Lung (tissue), 12 donors: ENCODE results near the gene HRK. TPM values are rescaled to one million over a fixed set of nuclear protein-coding genes. Genes with fewer than 3 reads are reported as not detected.

Source experiments
- ATAC-seq: fragments of 200-7000 bp; cut with Tn5 transposase; one replicate; pipeline ENCODE4 v1.9.1; 2020; ENCODE audit warnings: moderate number of reproducible peaks; ENCODE audit not compliant: insufficient read depth, low FRiP score
- DNase-seq, 3 donors: peaks; one replicate each; pipeline ENCODE4 v3.0.0-alpha.2; 2013 to 2017
- H3K27ac ChIP-seq, 2 donors: one replicate each; pipeline ENCODE4 v1.5.1; 2013; ENCODE audit warnings: mild to moderate bottlenecking in 2 of 2, moderate library complexity in 2 of 2, control low read depth in 1 of 2, inconsistent platforms in 1 of 2, low read depth in 1 of 2, low read length in 1 of 2
- H3K27me3 ChIP-seq, 3 donors: one replicate each; pipeline ENCODE4 v1.5.1; 2013; ENCODE audit warnings: low read length in 2 of 3; ENCODE audit not compliant: control insufficient read depth in 3 of 3, insufficient read depth in 3 of 3
- H3K36me3 ChIP-seq, 4 donors: one replicate each; pipeline ENCODE4 v1.5.1; 2013; ENCODE audit warnings: low read length in 4 of 4, mild to moderate bottlenecking in 1 of 4, moderate library complexity in 1 of 4; ENCODE audit not compliant: control insufficient read depth in 4 of 4, insufficient read depth in 4 of 4
- H3K4me1 ChIP-seq, 5 donors: one replicate each; pipeline ENCODE4 v1.5.1; 2013; ENCODE audit warnings: low read length in 5 of 5, mild to moderate bottlenecking in 2 of 5, moderate library complexity in 1 of 5; ENCODE audit not compliant: control insufficient read depth in 5 of 5, insufficient read depth in 5 of 5
- H3K4me3 ChIP-seq: one replicate; pipeline ENCODE4 v1.5.1; 2013; ENCODE audit warnings: mild to moderate bottlenecking, control low read depth, moderate library complexity
- H3K9ac ChIP-seq, 2 donors: one replicate each; pipeline ENCODE4 v1.5.1; 2013; ENCODE audit warnings: low read length in 2 of 2, control low read depth in 1 of 2; ENCODE audit not compliant: insufficient read depth in 1 of 2
- H3K9me3 ChIP-seq, 4 donors: one replicate each; pipeline ENCODE4 v1.5.1; 2013; ENCODE audit warnings: low read length in 3 of 4, mild to moderate bottlenecking in 1 of 4, moderate library complexity in 1 of 4; ENCODE audit not compliant: control insufficient read depth in 4 of 4, insufficient read depth in 3 of 4
- CTCF ChIP-seq: IDR thresholded peaks from 2 replicates; pipeline ENCODE4 v1.5.1; 2012; ENCODE audit warnings: mild to moderate bottlenecking; ENCODE audit errors: control extremely low read depth, extremely low read depth
- WGBS, 2 donors: extraction: QIAGEN DNeasy Blood & Tissue Kit; methylation state at CpG; one replicate each; pipeline ENCODE4 v1.1.7; 2013; 5-methylcytosine and 5-hydroxymethylcytosine counted together
- polyA plus RNA-seq, 2 donors: library from polyadenylated mRNA; stranded (reverse); fragments of 200-250 nt; gene quantifications; one replicate each; pipeline ENCODE4 v1.2.1, GENCODE V29; 2013
- total RNA-seq, 2 donors: library from RNA; depleted of rRNA in 1 of 2; stranded (reverse); fragments of >200 nt in 1 of 2; gene quantifications; one replicate each; pipeline ENCODE4 v1.2.1, GENCODE V29; 2014 to 2021
- donor health status: control.
- donor health status: control.
- donor health status: Bipolar disorder and iron deficiency.
- donor health status: healthy.
- donor health status: DM: yes; HTN: yes; CAD: no.

Gene HRK
- total and polyA plus RNA-seq, 4 donors, result 0.05 to 1.5 (median 0.23) TPM

- no peak for TF ChIP-seq CTCF
- H3K27ac ChIP-seq, result no peak overlapping the region
- 29 to 50% methylated on average over 4 of the region's 4 CpGs for WGBS, 2 donors
- no peak for ATAC-seq
- DNase-seq, result peak in 1 of 3 donors; percentile 49
- peaks cover 0 to 16% (median 4%) of the 10 kb centered on the region in 5 donors for H3K4me1 ChIP-seq
- no peaks in the 10 kb centered on the region for H3K27me3 ChIP-seq
- H3K9ac ChIP-seq, result no peak overlapping the region
- H3K9me3 ChIP-seq, result peaks cover 0 to 2% (median 0%) of the 10 kb centered on the region in 4 donors
- peaks cover 0 to 5% (median 0%) of the 10 kb centered on the region in 4 donors for H3K36me3 ChIP-seq
- no peak overlapping the region for H3K4me3 ChIP-seq
These were observed 38.0 kb upstream of the HRK start for GRCh38 chr12:116919247-116919661.

- WGBS, 2 donors, result 84 to 92% methylated on average over 2 of the region's 2 CpGs
- peaks cover 0 to 6% (median 0%) of the 10 kb centered on the region in 4 donors for H3K36me3 ChIP-seq
- H3K27me3 ChIP-seq, result no peaks in the 10 kb centered on the region
- peaks cover 0 to 16% (median 4%) of the 10 kb centered on the region in 5 donors for H3K4me1 ChIP-seq
- no peak for ATAC-seq
- no peak for TF ChIP-seq CTCF
- no peak overlapping the region for H3K27ac ChIP-seq
- no peak for DNase-seq
- H3K4me3 ChIP-seq, result no peak overlapping the region
- H3K9me3 ChIP-seq, result peaks cover 0 to 2% (median 0%) of the 10 kb centered on the region in 4 donors
- no peak overlapping the region for H3K9ac ChIP-seq
These were observed 37.2 kb upstream of the HRK start for GRCh38 chr12:116918464-116918863.

- no peak for TF ChIP-seq CTCF
- H3K9me3 ChIP-seq, result peaks cover 0 to 2% (median 0%) of the 10 kb centered on the region in 4 donors
- ATAC-seq, result peak; percentile 60
- peak overlapping the region in 1 of 2 donors; percentile 5 for H3K27ac ChIP-seq
- peaks cover 0 to 8% (median 0%) of the 10 kb centered on the region in 4 donors for H3K36me3 ChIP-seq
- H3K9ac ChIP-seq, result no peak overlapping the region
- H3K27me3 ChIP-seq, result no peaks in the 10 kb centered on the region
- 58 to 67% methylated on average over 5 of the region's 5 CpGs for WGBS, 2 donors
- no peak for DNase-seq
- peaks cover 0 to 16% (median 4%) of the 10 kb centered on the region in 5 donors for H3K4me1 ChIP-seq
- no peak overlapping the region for H3K4me3 ChIP-seq
These were observed 35.5 kb upstream of the HRK start for GRCh38 chr12:116916714-116917114.

- ATAC-seq, result no peak
- H3K4me3 ChIP-seq, result no peak overlapping the region
- TF ChIP-seq CTCF, result no peak
- H3K9ac ChIP-seq, result no peak overlapping the region
- no peak for DNase-seq
- peaks cover 0 to 16% (median 4%) of the 10 kb centered on the region in 5 donors for H3K4me1 ChIP-seq
- no peaks in the 10 kb centered on the region for H3K9me3 ChIP-seq
- peak overlapping the region in 1 of 2 donors; percentile 5 for H3K27ac ChIP-seq
- peaks cover 0 to 8% (median 0%) of the 10 kb centered on the region in 4 donors for H3K36me3 ChIP-seq
- H3K27me3 ChIP-seq, result no peaks in the 10 kb centered on the region
These were observed 34.9 kb upstream of the HRK start for GRCh38 chr12:116916122-116916521.
